HepG2 (cell line): Measurements from ENCODE around the gene STK4. TPM values are rescaled to one million over a fixed set of nuclear protein-coding genes. Genes with fewer than 3 reads are reported as not detected.

ENCODE experiments used
- ATAC-seq: fragments of 200-7000 bp; cut with Tn5 transposase; 3 replicates; pipeline ENCODE4 v1.9.1; 2020; ENCODE audit warnings: mild to moderate bottlenecking, moderate library complexity
- BruUV-seq: library from RNA; stranded (reverse); fragments of 400-500 nt; replicated peaks from 2 replicates; lab custom pipeline; 2021; lab: Mats Ljungman, UMichigan
- CTCF ChIA-PET: fragments of 300-600 bp; formaldehyde crosslinking; extraction: SDS; loops from one replicate; lab custom pipeline; 2021; ENCODE audit warnings: low total read pairs, inconsistent platforms, low intra/inter-chr PET ratio; lab: Yijun Ruan, JAX
- POLR2A ChIA-PET: fragments of 350-600 bp; sonication (Branson Sonifier 250); formaldehyde crosslinking; loops from one replicate; lab custom pipeline; 2020; ENCODE audit warnings: antibody characterized with exemption, inconsistent platforms; lab: Yijun Ruan, JAX
- DNase-seq: peaks from one replicate; pipeline ENCODE4 v3.0.0-alpha.2; 2015; ENCODE audit warnings: low spot score
- FAIRE-seq: peaks from 3 replicates; lab custom pipeline; 2011; peaks lifted over from hg19 to GRCh38; lab: Jason Lieb, UNC
- H2AFZ ChIP-seq: one replicate; pipeline ENCODE4 v1.6.1; 2011; ENCODE audit warnings: low read length, inconsistent platforms
- H3K27ac ChIP-seq: fragments of 300-600 bp; 3 replicates; pipeline ENCODE4 v1.8.0; 2011; ENCODE audit warnings: mixed run types, mild to moderate bottlenecking, mixed read lengths, low read length, inconsistent platforms; ENCODE audit not compliant: insufficient read depth; ENCODE audit errors: extremely low read length
- H3K27me3 ChIP-seq, 2 experiments: fragments of 200-600 bp in 1 of 2; 2 replicates in 1 of 2; 3 replicates in 1 of 2; pipeline versions ENCODE4 v1.6.0 to v1.8.0; 2011; ENCODE audit warnings: low read length in 2 of 2, mild to moderate bottlenecking in 2 of 2, moderate library complexity in 2 of 2, inconsistent platforms in 1 of 2; ENCODE audit not compliant: insufficient read depth in 2 of 2, control insufficient read depth in 1 of 2
- H3K36me3 ChIP-seq, 2 experiments: fragments of 200-600 bp in 1 of 2; replicated peaks in 1 of 2; 2 replicates in 1 of 2; 3 replicates in 1 of 2; pipeline versions ENCODE4 v1.5.1 to v1.8.0; 2011; ENCODE audit warnings: low read length in 2 of 2, inconsistent platforms in 1 of 2; ENCODE audit not compliant: insufficient read depth in 2 of 2, control insufficient read depth in 1 of 2
- H3K4me1 ChIP-seq: 2 replicates; pipeline ENCODE4 v1.5.1; 2012; ENCODE audit warnings: low read length, inconsistent platforms; ENCODE audit not compliant: insufficient read depth
- H3K4me2 ChIP-seq: 2 replicates; pipeline ENCODE4 v1.6.0; 2011; ENCODE audit warnings: low read depth, low read length, inconsistent platforms
- H3K4me3 ChIP-seq, 3 experiments: fragments of 200-600 bp in 1 of 3; sonication (generic), shearing (Covaris generic) in 1 of 3; replicated peaks in 1 of 3; 2 replicates each; pipeline ENCODE4 v1.5.1; 2011 to 2016; ENCODE audit warnings: low read length in 3 of 3, inconsistent platforms in 2 of 3, low read depth in 2 of 3, mild to moderate bottlenecking in 2 of 3, control low read depth in 1 of 3, mixed read lengths in 1 of 3; ENCODE audit not compliant: insufficient read depth in 1 of 3
- H3K79me2 ChIP-seq: one replicate; pipeline ENCODE4 v1.6.1; 2011; ENCODE audit warnings: low read length, inconsistent platforms; ENCODE audit not compliant: insufficient read depth
- H3K9ac ChIP-seq: 2 replicates; pipeline ENCODE4 v1.6.0; 2011; ENCODE audit warnings: mild to moderate bottlenecking, low read depth, low read length, inconsistent platforms; ENCODE audit not compliant: insufficient read depth
- H3K9me3 ChIP-seq: 2 replicates; pipeline ENCODE4 v1.5.1; 2012; ENCODE audit warnings: mild to moderate bottlenecking, low read length
- H4K20me1 ChIP-seq: 2 replicates; pipeline ENCODE4 v1.6.0; 2011; ENCODE audit warnings: inconsistent platforms, mild to moderate bottlenecking, low read length, moderate library complexity; ENCODE audit not compliant: insufficient read depth
- JUNB ChIP-seq: sonication (generic); formaldehyde crosslinking; IDR thresholded peaks from 2 replicates; pipeline ENCODE4 v1.8.0; 2022; ENCODE audit warnings: missing genetic modification reagents, mild to moderate bottlenecking, borderline replicate concordance
- MBD4 ChIP-seq: IDR thresholded peaks from 2 replicates; pipeline ENCODE4 v1.6.1; 2012; ENCODE audit warnings: low read length, inconsistent platforms, borderline replicate concordance
- NCOA2 ChIP-seq: sonication (generic); formaldehyde crosslinking; IDR thresholded peaks from 2 replicates; pipeline ENCODE4 v1.8.0; 2022; ENCODE audit warnings: inconsistent platforms
- NCOR1 ChIP-seq: fragments of 200-600 bp; sonication (generic); IDR thresholded peaks from 2 replicates; pipeline ENCODE4 v1.7.0; 2017; ENCODE audit warnings: antibody characterized with exemption, low read length, borderline replicate concordance
- PHB2 ChIP-seq: fragments of 450-650 bp; IDR thresholded peaks from 2 replicates; pipeline ENCODE4 v1.6.1; 2018; ENCODE audit not compliant: partially characterized antibody
- POLR2G ChIP-seq: fragments of 200-400 bp; formaldehyde crosslinking; IDR thresholded peaks from 2 replicates; pipeline ENCODE4 v1.6.1; 2018; ENCODE audit warnings: mild to moderate bottlenecking, low read depth, low read length, moderate library complexity
- SRSF4 ChIP-seq: fragments of 200-400 bp; formaldehyde crosslinking; IDR thresholded peaks from one replicate; pipeline ENCODE4 v1.6.1; 2018; ENCODE audit warnings: mild to moderate bottlenecking, low read depth, low read length, moderate library complexity; ENCODE audit not compliant: poor library complexity, severe bottlenecking
- XBP1 ChIP-seq: sonication (generic); formaldehyde crosslinking; IDR thresholded peaks from 2 replicates; pipeline ENCODE4 v1.5.0; 2020; ENCODE audit warnings: missing genetic modification reagents
- ZNF124 ChIP-seq: sonication (generic); formaldehyde crosslinking; IDR thresholded peaks from 2 replicates; pipeline ENCODE4 v1.4.0; 2020; ENCODE audit warnings: missing genetic modification reagents
- ZNF609 ChIP-seq: sonication (generic); formaldehyde crosslinking; IDR thresholded peaks from 2 replicates; pipeline ENCODE4 v1.4.0; 2020; ENCODE audit warnings: mild to moderate bottlenecking, missing genetic modification reagents, borderline replicate concordance
- ZNF660 ChIP-seq: sonication (generic); formaldehyde crosslinking; IDR thresholded peaks from 2 replicates; pipeline ENCODE4 v1.5.1; 2020; ENCODE audit warnings: mild to moderate bottlenecking, low read depth, missing genetic modification reagents, borderline replicate concordance
- ZNF839 ChIP-seq: sonication (generic); formaldehyde crosslinking; IDR thresholded peaks from 2 replicates; pipeline ENCODE4 v1.4.0; 2020; ENCODE audit warnings: missing genetic modification reagents, mild to moderate bottlenecking, borderline replicate concordance
- WGBS: methylation state at CpG from one replicate; pipeline ENCODE4 v1.1.6; 2017; ENCODE audit warnings: low lambda C conversion rate; 5-methylcytosine and 5-hydroxymethylcytosine counted together
- in situ Hi-C: cut with HindIII; loops from 2 replicates; pipeline ENCODE4 v1.10.0; 2017; ENCODE audit warnings: low pct_unique_long_range_greater_than_20kb; ENCODE audit not compliant: extremely low pct_ligation_motif_present
- intact Hi-C: fragments of 100-400 bp; cut with micrococcal nuclease; formaldehyde crosslinking; loops from one replicate; pipeline ENCODE4 v1.10.0; 2022; ENCODE audit not compliant: unreplicated experiment
- polyA plus RNA-seq, 8 experiments: library from polyadenylated mRNA; depleted of rRNA in 3 of 8; stranded (reverse) in 7 of 8; unstranded in 1 of 8; fragments of >200 nt; fragmentation: Illumina TruSeq in 4 of 8; extraction: Trizol in 4 of 8; gene quantifications; 2 replicates each; pipeline versions ENCODE4 v1.2.1 to v1.2.3, GENCODE V29; 2011 to 2016; ENCODE audit warnings: low read depth in 4 of 8, missing spikeins in 1 of 8, mixed read lengths in 1 of 8; ENCODE audit not compliant: insufficient read depth in 1 of 8
- total RNA-seq, 5 experiments: library from RNA; depleted of rRNA; stranded (reverse); fragments of >200 nt; fragmentation: Illumina TruSeq; extraction: Trizol; gene quantifications; 2 replicates each; pipeline ENCODE4 v1.2.3, GENCODE V29; 2016; ENCODE audit warnings: low read depth in 1 of 5
- TF ChIP-seq, protein P1 (sequence below): sonication (generic); formaldehyde crosslinking; IDR thresholded peaks from one replicate; pipeline ENCODE4 v1.5.1; 2020; ENCODE audit warnings: mild to moderate bottlenecking, missing genetic modification reagents; ENCODE audit errors: not compliant biosample characterization

Gene STK4
- total and polyA plus RNA-seq, 2 of the 13 experiments (the other 11 are each of a cell fraction or from before 2014, with no cell fraction given) = 25.6 to 38.3 TPM

GRCh38 chr20:45115829-45116228 is 149.5 kb downstream of the STK4 start:
- Histone ChIP-seq H3K4me3 (no peak overlapping the region), H3K36me3 (no peaks in the 10 kb centered on the region), H3K9me3 (no peaks in the 10 kb centered on the region), H3K27me3 (peaks cover 10 to 30% of the 10 kb centered on the region in 2 experiments; a peak in 2 of 5 replicates), H3K27ac (no peak overlapping the region), H3K4me1 (peaks cover 7% of the 10 kb centered on the region; the same call in 1 of the 2 replicates), H3K4me2 (no peak overlapping the region), H3K9ac (no peak overlapping the region), H2AFZ (no peak overlapping the region), H3K79me2 (no peaks in the 10 kb centered on the region), H4K20me1 (no peaks in the 10 kb centered on the region)
- intact Hi-C loops (no loop called here), in situ Hi-C loops (no loop called here)
- ATAC-seq = no peak
- ChIA-PET CTCF (no interaction called here), POLR2A (no interaction called here)
- WGBS = 3% methylated on average over 4 of the region's 4 CpGs
- no peak for FAIRE-seq
- no peak for DNase-seq
- no TSS peak for BruUV-seq
- TF ChIP-seq MBD4 = no peak
- TF ChIP-seq, protein P1, sequence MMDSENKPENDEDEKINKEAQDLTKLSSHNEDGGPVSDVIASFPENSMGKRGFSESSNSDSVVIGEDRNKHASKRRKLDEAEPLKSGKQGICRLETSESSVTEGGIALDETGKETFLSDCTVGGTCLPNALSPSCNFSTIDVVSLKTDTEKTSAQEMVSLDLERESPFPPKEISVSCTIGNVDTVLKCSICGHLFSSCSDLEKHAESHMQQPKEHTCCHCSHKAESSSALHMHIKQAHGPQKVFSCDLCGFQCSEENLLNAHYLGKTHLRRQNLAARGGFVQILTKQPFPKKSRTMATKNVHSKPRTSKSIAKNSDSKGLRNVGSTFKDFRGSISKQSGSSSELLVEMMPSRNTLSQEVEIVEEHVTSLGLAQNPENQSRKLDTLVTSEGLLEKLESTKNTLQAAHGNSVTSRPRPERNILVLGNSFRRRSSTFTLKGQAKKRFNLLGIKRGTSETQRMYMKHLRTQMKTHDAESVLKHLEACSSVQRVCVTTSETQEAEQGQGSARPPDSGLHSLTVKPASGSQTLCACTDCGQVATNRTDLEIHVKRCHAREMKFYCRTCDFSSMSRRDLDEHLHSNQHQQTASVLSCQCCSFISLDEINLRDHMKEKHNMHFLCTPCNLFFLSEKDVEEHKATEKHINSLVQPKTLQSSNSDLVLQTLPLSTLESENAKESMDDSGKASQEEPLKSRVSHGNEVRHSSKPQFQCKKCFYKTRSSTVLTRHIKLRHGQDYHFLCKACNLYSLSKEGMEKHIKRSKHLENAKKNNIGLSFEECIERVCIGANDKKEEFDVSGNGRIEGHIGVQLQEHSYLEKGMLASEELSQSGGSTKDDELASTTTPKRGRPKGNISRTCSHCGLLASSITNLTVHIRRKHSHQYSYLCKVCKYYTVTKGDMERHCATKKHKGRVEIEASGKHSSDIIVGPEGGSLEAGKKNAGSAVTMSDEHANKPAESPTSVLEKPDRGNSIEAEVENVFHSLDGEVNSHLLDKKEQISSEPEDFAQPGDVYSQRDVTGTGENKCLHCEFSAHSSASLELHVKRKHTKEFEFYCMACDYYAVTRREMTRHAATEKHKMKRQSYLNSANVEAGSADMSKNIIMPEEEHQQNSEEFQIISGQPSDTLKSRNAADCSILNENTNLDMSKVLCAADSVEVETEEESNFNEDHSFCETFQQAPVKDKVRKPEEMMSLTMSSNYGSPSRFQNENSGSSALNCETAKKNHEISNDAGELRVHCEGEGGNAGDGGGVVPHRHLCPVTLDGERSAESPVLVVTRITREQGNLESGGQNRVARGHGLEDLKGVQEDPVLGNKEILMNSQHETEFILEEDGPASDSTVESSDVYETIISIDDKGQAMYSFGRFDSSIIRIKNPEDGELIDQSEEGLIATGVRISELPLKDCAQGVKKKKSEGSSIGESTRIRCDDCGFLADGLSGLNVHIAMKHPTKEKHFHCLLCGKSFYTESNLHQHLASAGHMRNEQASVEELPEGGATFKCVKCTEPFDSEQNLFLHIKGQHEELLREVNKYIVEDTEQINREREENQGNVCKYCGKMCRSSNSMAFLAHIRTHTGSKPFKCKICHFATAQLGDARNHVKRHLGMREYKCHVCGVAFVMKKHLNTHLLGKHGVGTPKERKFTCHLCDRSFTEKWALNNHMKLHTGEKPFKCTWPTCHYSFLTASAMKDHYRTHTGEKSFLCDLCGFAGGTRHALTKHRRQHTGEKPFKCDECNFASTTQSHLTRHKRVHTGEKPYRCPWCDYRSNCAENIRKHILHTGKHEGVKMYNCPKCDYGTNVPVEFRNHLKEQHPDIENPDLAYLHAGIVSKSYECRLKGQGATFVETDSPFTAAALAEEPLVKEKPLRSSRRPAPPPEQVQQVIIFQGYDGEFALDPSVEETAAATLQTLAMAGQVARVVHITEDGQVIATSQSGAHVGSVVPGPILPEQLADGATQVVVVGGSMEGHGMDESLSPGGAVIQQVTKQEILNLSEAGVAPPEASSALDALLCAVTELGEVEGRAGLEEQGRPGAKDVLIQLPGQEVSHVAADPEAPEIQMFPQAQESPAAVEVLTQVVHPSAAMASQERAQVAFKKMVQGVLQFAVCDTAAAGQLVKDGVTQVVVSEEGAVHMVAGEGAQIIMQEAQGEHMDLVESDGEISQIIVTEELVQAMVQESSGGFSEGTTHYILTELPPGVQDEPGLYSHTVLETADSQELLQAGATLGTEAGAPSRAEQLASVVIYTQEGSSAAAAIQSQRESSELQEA (CRISPR knock-in tag) = no peak
- no peak for TF ChIP-seq NCOA2 (CRISPR knock-in tag)
- no peak for TF ChIP-seq XBP1
- no peak for TF ChIP-seq ZNF609 (CRISPR knock-in tag)
- no peak for TF ChIP-seq ZNF660 (CRISPR knock-in tag)
- TF ChIP-seq ZNF124 (CRISPR knock-in tag) = no peak
- no peak for TF ChIP-seq JUNB (CRISPR knock-in tag)
- TF ChIP-seq PHB2 = no peak
- no peak for TF ChIP-seq ZNF839 (CRISPR knock-in tag)
- TF ChIP-seq SRSF4 = no peak
- no peak for TF ChIP-seq NCOR1
- TF ChIP-seq POLR2G = no peak
